Measurements from ENCODE around the gene ANKRD2.
A peak's percentile ranks its signal among the peaks of the same experiment; 100 is the strongest.
"Not testable (repeated sequence)": the region's sequence is repeated elsewhere in the genome, so short reads cannot be mapped to it uniquely, and the experiment has no call there.

ANKRD2 gene

GRCh38 chr10:97572214-97572989 lies at the start of gene ANKRD2:
TSS of gene ANKRD2 (plus strand) at chr10:97572779. CDS start at chr10:97572789, 10 bp downstream.
- DNase-seq = peak; percentile 11

- no peak for DNase-seq
These were observed 49.6 kb upstream of the ANKRD2 start for GRCh38 chr10:97522937-97523336.

- no peak for DNase-seq
These were observed 47.5 kb upstream of the ANKRD2 start for GRCh38 chr10:97525086-97525485.

GRCh38 chr10:97525683-97526110 lies 46.9 kb upstream of the ANKRD2 start:
- no peak for DNase-seq

GRCh38 chr10:97528876-97529275 lies 43.7 kb upstream of the ANKRD2 start:
- DNase-seq = not testable (repeated sequence)

- no peak for DNase-seq
These were observed 42.7 kb upstream of the ANKRD2 start for GRCh38 chr10:97529685-97530465.

- no peak for DNase-seq
These were observed 41.1 kb upstream of the ANKRD2 start for GRCh38 chr10:97531401-97531986.

GRCh38 chr10:97532935-97533671 lies 39.5 kb upstream of the ANKRD2 start:
- no peak for DNase-seq

GRCh38 chr10:97533888-97534287 lies 38.7 kb upstream of the ANKRD2 start:
- DNase-seq = no peak

- DNase-seq = no peak
These were observed 37.7 kb upstream of the ANKRD2 start for GRCh38 chr10:97534746-97535367.

- DNase-seq = no peak
These were observed 35.3 kb upstream of the ANKRD2 start for GRCh38 chr10:97537186-97537869.

GRCh38 chr10:97538411-97538810 lies 34.2 kb upstream of the ANKRD2 start:
- no peak for DNase-seq

GRCh38 chr10:97538839-97539238 lies 33.7 kb upstream of the ANKRD2 start:
- no peak for DNase-seq

- DNase-seq = no peak
These were observed 32.9 kb upstream of the ANKRD2 start for GRCh38 chr10:97539523-97540200.

- no peak for DNase-seq
These were observed 31.7 kb upstream of the ANKRD2 start for GRCh38 chr10:97540669-97541500.

- no peak for DNase-seq
These were observed 30.2 kb upstream of the ANKRD2 start for GRCh38 chr10:97542169-97543024.

- no peak for DNase-seq
These were observed 29.5 kb upstream of the ANKRD2 start for GRCh38 chr10:97543025-97543546.

GRCh38 chr10:97546456-97547270 lies 25.9 kb upstream of the ANKRD2 start:
- no peak for DNase-seq

Measured in NCI-H774 (cell line).